HepG2 (cell line): ENCODE results near the gene ABL2. TPM values are rescaled to one million over a fixed set of nuclear protein-coding genes. Genes with fewer than 3 reads are reported as not detected.
A peak's percentile ranks its signal among the peaks of the same experiment; 100 is the strongest.

Experiments
- AGO1 ChIP-seq: fragments of 200-400 bp; formaldehyde crosslinking; IDR thresholded peaks from 2 replicates; pipeline ENCODE4 v1.6.1; 2017; ENCODE audit warnings: mild to moderate bottlenecking, low read depth, low read length, moderate library complexity; ENCODE audit not compliant: poor library complexity, severe bottlenecking
- ATF7-NPFF ChIP-seq: sonication (generic); formaldehyde crosslinking; IDR thresholded peaks from 2 replicates; pipeline ENCODE4 v1.8.1; 2023; ENCODE audit warnings: mild to moderate bottlenecking, low read depth, missing genetic modification reagents, moderate library complexity
- ESRRA ChIP-seq: sonication (generic); formaldehyde crosslinking; IDR thresholded peaks from 2 replicates; pipeline ENCODE4 v1.5.1; 2020; ENCODE audit warnings: mild to moderate bottlenecking, low read depth, missing genetic modification reagents
- NFYC ChIP-seq: IDR thresholded peaks from 2 replicates; pipeline ENCODE4 v1.6.1; 2016; ENCODE audit warnings: missing genetic modification reagents, missing compliant biosample characterization
- NR1H2 ChIP-seq: sonication (generic); formaldehyde crosslinking; IDR thresholded peaks from 2 replicates; pipeline ENCODE4 v1.8.1; 2022; ENCODE audit warnings: low read depth, missing genetic modification reagents, borderline replicate concordance
- RXRB ChIP-seq: IDR thresholded peaks from 2 replicates; pipeline ENCODE4 v1.6.1; 2016; ENCODE audit warnings: borderline replicate concordance, missing genetic modification reagents, missing compliant biosample characterization
- SAFB2 ChIP-seq: sonication (generic); formaldehyde crosslinking; IDR thresholded peaks from 2 replicates; pipeline ENCODE4 v1.5.1; 2020; ENCODE audit warnings: missing genetic modification reagents, low read depth, mild to moderate bottlenecking, borderline replicate concordance
- SMARCE1 ChIP-seq: fragments of 450-650 bp; IDR thresholded peaks from 2 replicates; pipeline ENCODE4 v1.6.1; 2017; ENCODE audit warnings: borderline replicate concordance
- SP4 ChIP-seq: sonication (generic); formaldehyde crosslinking; IDR thresholded peaks from 2 replicates; pipeline ENCODE4 v1.8.1; 2023; ENCODE audit warnings: mild to moderate bottlenecking, missing genetic modification reagents
- ZFP36L1 ChIP-seq: sonication (generic); formaldehyde crosslinking; IDR thresholded peaks from 2 replicates; pipeline ENCODE4 v1.8.0; 2022; ENCODE audit warnings: mild to moderate bottlenecking, missing genetic modification reagents, moderate library complexity
- ZNF230 ChIP-seq: sonication (generic); formaldehyde crosslinking; IDR thresholded peaks from 2 replicates; pipeline ENCODE4 v1.4.0; 2020; ENCODE audit warnings: mild to moderate bottlenecking, missing genetic modification reagents
- ZNF720 ChIP-seq: sonication (generic); formaldehyde crosslinking; IDR thresholded peaks from 2 replicates; pipeline ENCODE4 v1.4.0; 2020; ENCODE audit warnings: missing genetic modification reagents
- ZNF776 ChIP-seq: sonication (generic); formaldehyde crosslinking; IDR thresholded peaks from 2 replicates; pipeline ENCODE4 v1.4.0; 2020; ENCODE audit warnings: mild to moderate bottlenecking, missing genetic modification reagents
- polyA plus RNA-seq, 8 experiments: library from polyadenylated mRNA; depleted of rRNA in 3 of 8; stranded (reverse) in 7 of 8; unstranded in 1 of 8; fragments of >200 nt; fragmentation: Illumina TruSeq in 4 of 8; extraction: Trizol in 4 of 8; gene quantifications; 2 replicates each; pipeline versions ENCODE4 v1.2.1 to v1.2.3, GENCODE V29; 2011 to 2016; ENCODE audit warnings: low read depth in 4 of 8, missing spikeins in 1 of 8, mixed read lengths in 1 of 8; ENCODE audit not compliant: insufficient read depth in 1 of 8
- total RNA-seq, 5 experiments: library from RNA; depleted of rRNA; stranded (reverse); fragments of >200 nt; fragmentation: Illumina TruSeq; extraction: Trizol; gene quantifications; 2 replicates each; pipeline ENCODE4 v1.2.3, GENCODE V29; 2016; ENCODE audit warnings: low read depth in 1 of 5
- TF ChIP-seq, protein P1 (sequence below): sonication (generic); formaldehyde crosslinking; IDR thresholded peaks from 2 replicates; pipeline ENCODE4 v1.4.0; 2020; ENCODE audit warnings: missing genetic modification reagents, borderline replicate concordance
- TF ChIP-seq, protein P2 (sequence below): sonication (generic); formaldehyde crosslinking; IDR thresholded peaks from 2 replicates; pipeline ENCODE4 v1.5.0; 2020; ENCODE audit warnings: missing genetic modification reagents, mild to moderate bottlenecking, borderline replicate concordance
- TF ChIP-seq, protein P3 (sequence below): sonication (generic); formaldehyde crosslinking; IDR thresholded peaks from 2 replicates; pipeline ENCODE4 v1.4.0; 2020; ENCODE audit warnings: missing genetic modification reagents, borderline replicate concordance
- TF ChIP-seq, protein P4 (sequence below): fragments of 450-650 bp; IDR thresholded peaks from 2 replicates; pipeline ENCODE4 v1.6.1; 2016
- TF ChIP-seq, protein P5 (sequence below): sonication (generic); formaldehyde crosslinking; conservative IDR thresholded peaks from 2 replicates; pipeline ENCODE4 v1.4.0; 2020; ENCODE audit warnings: mild to moderate bottlenecking, missing genetic modification reagents, moderate library complexity

The ABL2 gene
- total and polyA plus RNA-seq, 2 of the 13 experiments (the other 11 are each of a cell fraction or from before 2014, with no cell fraction given) = 5.8 to 6.0 TPM

DNA sequence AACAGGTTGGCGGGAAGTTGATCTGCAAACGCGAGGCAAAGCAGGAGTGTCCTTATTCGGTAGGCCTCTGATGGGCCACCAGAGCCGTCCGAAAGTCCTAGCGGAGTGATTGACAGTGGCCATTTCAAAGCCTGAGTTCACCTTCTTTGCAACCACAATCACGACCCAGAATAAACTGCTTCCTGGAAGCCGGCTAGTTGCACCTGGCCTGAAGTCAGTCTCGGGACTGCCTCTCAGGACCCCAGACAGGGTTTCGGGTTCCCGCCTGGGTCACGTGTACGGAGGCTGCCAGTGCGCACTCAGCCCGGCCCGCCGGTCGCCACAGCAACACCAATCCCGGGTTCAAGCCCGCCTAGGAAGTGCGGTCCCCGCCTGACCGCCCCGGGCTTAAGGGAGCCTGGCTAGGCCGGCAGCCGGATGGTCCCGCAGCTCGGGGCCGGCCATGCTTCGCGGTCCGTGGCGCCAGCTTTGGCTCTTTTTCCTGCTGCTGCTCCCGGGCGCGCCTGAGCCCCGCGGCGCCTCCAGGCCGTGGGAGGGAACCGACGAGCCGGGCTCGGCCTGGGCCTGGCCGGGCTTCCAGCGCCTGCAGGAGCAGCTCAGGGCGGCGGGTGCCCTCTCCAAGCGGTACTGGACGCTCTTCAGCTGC lies 147.7 kb downstream of the ABL2 start, which contains the start of gene TOR3A (continued):
- TF ChIP-seq, protein P1, sequence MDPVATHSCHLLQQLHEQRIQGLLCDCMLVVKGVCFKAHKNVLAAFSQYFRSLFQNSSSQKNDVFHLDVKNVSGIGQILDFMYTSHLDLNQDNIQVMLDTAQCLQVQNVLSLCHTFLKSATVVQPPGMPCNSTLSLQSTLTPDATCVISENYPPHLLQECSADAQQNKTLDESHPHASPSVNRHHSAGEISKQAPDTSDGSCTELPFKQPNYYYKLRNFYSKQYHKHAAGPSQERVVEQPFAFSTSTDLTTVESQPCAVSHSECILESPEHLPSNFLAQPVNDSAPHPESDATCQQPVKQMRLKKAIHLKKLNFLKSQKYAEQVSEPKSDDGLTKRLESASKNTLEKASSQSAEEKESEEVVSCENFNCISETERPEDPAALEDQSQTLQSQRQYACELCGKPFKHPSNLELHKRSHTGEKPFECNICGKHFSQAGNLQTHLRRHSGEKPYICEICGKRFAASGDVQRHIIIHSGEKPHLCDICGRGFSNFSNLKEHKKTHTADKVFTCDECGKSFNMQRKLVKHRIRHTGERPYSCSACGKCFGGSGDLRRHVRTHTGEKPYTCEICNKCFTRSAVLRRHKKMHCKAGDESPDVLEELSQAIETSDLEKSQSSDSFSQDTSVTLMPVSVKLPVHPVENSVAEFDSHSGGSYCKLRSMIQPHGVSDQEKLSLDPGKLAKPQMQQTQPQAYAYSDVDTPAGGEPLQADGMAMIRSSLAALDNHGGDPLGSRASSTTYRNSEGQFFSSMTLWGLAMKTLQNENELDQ (CRISPR knock-in tag) = no peak
- no peak for TF ChIP-seq ESRRA (CRISPR knock-in tag)
- TF ChIP-seq NFYC (CRISPR knock-in tag) = peak; percentile 83
- peak; percentile 80 for TF ChIP-seq ZNF776 (CRISPR knock-in tag)
- no peak for TF ChIP-seq ZNF720 (CRISPR knock-in tag)
- TF ChIP-seq, protein P2, sequence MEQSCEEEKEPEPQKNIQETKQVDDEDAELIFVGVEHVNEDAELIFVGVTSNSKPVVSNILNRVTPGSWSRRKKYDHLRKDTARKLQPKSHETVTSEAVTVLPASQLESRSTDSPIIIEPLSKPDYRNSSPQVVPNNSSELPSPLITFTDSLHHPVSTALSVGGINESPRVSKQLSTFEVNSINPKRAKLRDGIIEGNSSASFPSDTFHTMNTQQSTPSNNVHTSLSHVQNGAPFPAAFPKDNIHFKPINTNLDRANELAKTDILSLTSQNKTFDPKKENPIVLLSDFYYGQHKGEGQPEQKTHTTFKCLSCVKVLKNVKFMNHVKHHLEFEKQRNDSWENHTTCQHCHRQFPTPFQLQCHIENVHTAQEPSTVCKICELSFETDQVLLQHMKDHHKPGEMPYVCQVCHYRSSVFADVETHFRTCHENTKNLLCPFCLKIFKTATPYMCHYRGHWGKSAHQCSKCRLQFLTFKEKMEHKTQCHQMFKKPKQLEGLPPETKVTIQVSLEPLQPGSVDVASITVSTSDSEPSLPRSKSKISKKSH (CRISPR knock-in tag) = peak; percentile 36; the same call in 1 of the 2 replicates
- TF ChIP-seq NR1H2 = no peak
- no peak for TF ChIP-seq SAFB2 (CRISPR knock-in tag)
- peak; percentile 38; the same call in 1 of the 2 replicates for TF ChIP-seq RXRB (CRISPR knock-in tag)
- peak; percentile 55; the same call in 1 of the 2 replicates for TF ChIP-seq ZNF230 (CRISPR knock-in tag)
- TF ChIP-seq, protein P3, sequence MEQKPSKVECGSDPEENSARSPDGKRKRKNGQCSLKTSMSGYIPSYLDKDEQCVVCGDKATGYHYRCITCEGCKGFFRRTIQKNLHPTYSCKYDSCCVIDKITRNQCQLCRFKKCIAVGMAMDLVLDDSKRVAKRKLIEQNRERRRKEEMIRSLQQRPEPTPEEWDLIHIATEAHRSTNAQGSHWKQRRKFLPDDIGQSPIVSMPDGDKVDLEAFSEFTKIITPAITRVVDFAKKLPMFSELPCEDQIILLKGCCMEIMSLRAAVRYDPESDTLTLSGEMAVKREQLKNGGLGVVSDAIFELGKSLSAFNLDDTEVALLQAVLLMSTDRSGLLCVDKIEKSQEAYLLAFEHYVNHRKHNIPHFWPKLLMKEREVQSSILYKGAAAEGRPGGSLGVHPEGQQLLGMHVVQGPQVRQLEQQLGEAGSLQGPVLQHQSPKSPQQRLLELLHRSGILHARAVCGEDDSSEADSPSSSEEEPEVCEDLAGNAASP = 0 out of 2 replicates have a peak, but pooled peaks have one; percentile 52
- no peak for TF ChIP-seq SMARCE1
- no peak for TF ChIP-seq SP4 (CRISPR knock-in tag)
- TF ChIP-seq ATF7-NPFF = no peak; the same call in none of the 2 replicates
- TF ChIP-seq, protein P4, sequence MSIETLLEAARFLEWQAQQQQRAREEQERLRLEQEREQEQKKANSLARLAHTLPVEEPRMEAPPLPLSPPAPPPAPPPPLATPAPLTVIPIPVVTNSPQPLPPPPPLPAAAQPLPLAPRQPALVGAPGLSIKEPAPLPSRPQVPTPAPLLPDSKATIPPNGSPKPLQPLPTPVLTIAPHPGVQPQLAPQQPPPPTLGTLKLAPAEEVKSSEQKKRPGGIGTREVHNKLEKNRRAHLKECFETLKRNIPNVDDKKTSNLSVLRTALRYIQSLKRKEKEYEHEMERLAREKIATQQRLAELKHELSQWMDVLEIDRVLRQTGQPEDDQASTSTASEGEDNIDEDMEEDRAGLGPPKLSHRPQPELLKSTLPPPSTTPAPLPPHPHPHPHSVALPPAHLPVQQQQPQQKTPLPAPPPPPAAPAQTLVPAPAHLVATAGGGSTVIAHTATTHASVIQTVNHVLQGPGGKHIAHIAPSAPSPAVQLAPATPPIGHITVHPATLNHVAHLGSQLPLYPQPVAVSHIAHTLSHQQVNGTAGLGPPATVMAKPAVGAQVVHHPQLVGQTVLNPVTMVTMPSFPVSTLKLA = peak; percentile 32
- no peak for TF ChIP-seq ZFP36L1
- TF ChIP-seq AGO1 = peak; percentile 55
- TF ChIP-seq, protein P5, sequence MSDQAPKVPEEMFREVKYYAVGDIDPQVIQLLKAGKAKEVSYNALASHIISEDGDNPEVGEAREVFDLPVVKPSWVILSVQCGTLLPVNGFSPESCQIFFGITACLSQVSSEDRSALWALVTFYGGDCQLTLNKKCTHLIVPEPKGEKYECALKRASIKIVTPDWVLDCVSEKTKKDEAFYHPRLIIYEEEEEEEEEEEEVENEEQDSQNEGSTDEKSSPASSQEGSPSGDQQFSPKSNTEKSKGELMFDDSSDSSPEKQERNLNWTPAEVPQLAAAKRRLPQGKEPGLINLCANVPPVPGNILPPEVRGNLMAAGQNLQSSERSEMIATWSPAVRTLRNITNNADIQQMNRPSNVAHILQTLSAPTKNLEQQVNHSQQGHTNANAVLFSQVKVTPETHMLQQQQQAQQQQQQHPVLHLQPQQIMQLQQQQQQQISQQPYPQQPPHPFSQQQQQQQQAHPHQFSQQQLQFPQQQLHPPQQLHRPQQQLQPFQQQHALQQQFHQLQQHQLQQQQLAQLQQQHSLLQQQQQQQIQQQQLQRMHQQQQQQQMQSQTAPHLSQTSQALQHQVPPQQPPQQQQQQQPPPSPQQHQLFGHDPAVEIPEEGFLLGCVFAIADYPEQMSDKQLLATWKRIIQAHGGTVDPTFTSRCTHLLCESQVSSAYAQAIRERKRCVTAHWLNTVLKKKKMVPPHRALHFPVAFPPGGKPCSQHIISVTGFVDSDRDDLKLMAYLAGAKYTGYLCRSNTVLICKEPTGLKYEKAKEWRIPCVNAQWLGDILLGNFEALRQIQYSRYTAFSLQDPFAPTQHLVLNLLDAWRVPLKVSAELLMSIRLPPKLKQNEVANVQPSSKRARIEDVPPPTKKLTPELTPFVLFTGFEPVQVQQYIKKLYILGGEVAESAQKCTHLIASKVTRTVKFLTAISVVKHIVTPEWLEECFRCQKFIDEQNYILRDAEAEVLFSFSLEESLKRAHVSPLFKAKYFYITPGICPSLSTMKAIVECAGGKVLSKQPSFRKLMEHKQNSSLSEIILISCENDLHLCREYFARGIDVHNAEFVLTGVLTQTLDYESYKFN (CRISPR knock-in tag) = peak; percentile 42
